SKM-1 (cell line): ENCODE measurements around the gene SELENOT.
"Not testable (repeated sequence)": the region's sequence is repeated elsewhere in the genome, so short reads cannot be mapped to it uniquely, and the experiment has no call there.

Experiments used
- DNase-seq: peaks from one replicate; lab custom pipeline; 2025; ENCODE audit not compliant: unreplicated experiment; lab: John Stamatoyannopoulos, UW

Gene SELENOT

DNA sequence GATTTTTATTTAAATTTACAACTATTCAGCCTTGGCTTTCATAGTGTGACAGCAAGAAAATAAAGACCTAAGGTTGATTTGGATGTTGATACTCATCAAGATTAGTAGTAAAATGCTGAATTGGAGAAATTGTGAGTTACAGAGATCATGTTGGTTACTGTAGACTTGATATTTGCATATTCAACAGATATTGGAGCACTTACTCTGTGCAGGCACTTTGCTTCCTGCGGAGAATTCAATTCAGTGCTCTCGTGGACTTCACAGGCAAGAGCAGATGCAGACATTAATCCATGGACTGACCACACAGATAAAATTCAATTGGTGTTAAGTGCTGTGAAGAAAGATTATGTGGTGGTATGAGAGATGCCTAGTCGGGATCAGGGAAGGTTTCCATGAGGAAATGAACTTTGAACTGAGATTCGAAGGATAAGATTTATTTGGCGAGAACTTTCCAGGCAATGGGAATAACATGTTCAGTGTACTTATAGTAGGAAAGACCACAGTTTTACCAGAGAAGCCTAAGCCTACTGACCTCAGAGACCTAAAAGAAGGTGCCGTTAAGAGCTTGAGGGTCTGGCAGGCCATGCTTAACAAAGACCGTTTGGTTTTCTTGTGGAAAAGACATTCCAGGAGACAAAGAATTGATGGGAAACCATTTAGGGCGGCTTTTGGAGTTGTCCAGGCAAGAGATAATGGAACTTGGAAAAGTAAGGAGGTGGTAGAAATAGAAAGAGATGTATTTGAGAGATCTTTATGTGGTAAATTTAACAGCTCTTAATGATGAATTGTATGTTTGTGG is 4.3 kb downstream of the SELENOT start:
- no peak for DNase-seq

DNA sequence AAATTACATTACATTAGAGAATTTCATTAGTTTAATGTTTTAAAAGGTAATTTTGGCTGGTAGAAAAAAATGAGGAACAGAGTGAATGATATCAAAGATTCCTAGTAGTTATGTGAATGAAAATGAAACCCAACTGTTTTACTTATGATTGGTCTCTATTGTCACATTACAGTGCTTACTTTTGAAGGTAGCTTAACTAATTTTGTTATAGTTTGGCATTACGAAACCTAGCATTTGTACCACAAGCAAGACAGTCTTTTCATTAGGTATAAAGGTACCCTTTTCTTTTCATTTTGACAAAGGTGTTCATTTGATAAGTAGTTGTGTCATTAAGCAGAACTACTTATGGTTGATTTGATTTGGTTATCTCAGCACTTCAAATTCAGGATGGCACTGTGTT is 6.9 kb downstream of the SELENOT start:
- no peak for DNase-seq

DNA sequence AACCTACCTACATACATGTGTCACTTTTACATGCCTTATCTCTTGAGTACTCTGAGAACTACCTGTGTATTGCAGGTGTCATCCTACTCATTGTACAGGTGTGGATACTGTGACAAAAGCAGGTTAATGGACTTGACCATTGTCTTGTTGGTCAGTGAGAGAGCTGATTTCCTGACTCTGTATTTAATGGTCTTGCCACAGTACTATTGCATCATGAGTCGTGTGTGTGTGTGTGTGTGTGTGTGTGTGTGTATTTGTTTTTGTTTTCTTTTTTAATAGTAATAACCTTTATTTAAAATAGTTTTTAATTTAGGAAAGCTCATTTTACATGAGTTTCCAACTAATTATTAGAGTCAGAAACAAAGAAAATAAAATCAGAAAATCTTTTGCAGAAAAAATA is 7.7 kb downstream of the SELENOT start:
- DNase-seq: no peak

DNA sequence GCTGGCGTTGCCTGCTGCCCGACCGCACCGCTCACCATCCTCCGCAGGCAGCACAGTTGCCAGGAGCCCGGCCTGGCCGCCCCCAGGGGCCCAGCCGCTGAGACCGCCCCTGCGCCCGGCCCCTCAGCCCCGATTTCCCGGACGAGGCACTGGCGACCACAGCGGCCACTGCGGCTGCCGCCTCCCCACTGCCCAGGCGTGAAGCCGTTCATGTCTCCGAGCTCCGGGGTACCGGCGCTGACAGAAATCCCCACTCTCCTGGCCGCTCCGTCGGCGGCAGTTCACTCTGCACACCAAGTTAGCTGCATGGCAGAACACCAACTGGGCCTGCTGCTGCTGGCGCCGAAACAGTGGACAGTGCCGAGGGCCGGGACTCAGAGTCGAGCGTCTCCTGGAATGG is 8.5 kb downstream of the SELENOT start:
- DNase-seq: no peak

DNA sequence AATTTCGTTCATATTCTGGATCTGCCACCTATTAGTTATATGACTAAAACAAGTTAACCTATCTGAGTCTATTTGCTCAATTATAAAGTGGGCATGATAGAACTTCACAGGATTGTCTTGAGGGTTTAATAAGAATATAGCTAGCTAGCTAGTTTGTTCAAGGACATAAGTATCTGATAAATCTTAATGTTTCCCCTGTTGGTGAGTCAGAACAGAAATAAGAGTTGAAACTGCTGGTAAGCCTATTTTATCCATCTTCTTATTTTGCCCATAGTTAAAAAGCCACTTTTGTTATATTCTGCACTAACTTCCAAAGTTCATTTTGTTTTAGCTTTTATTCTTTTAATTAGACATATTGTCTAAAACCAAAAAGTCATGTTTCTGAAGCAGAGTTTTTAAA is 9.4 kb downstream of the SELENOT start:
- no peak for DNase-seq

DNA sequence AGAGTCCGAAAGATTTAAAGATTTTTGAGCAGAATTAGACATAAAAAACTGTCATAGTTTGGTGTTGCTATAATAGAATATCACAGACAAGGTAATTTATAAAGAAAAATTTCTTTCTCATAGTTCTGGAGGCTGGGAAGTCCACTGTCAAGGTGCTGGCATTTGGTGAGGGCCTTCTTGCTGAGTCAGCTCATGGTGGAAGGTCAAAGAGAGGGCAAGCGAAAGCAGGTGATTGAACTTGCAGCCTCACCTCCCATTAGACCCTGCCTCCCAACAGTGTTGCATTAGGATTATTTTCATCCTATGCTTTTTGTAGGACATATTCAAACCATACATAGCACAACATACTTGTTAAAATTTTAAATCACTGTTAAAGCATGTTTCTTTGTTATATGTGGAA is 9.9 kb downstream of the SELENOT start:
- DNase-seq: no peak

DNA sequence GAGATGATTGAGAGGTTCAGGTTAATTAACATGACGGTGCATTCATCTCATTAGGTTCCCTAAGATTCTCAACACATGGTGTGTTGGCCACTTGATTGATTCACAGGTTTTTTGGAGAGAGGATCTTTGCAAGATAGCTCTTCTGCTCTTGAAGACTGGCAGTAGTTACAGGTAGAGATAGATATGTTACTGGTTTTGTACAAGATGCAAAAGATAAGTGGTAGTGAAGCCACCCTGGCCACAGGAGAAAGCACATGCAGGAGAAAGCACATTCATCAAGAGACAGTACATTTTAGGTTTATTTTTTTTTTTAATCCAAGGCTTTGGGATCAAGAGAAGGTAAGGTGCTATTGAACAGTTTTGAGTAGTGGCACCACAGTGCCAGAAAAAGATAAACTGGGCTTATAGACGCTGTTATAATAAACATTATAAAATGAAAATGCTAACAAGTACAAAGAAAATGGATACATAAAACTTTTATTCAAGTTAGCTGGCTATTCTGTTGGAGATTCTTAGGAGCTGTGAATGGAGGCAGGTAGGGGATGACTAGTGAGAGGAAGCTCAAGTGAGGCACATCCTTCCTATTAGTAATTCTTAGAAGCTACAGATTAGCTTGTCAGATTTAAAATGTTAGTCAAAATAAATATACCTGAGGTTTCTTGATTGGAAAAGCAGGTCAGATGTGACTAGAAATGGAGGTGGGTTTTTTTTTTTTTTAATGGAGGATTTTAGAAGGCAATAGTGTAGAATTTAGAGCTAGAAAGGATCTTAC is 10.8 kb downstream of the SELENOT start:
- DNase-seq: no peak

DNA sequence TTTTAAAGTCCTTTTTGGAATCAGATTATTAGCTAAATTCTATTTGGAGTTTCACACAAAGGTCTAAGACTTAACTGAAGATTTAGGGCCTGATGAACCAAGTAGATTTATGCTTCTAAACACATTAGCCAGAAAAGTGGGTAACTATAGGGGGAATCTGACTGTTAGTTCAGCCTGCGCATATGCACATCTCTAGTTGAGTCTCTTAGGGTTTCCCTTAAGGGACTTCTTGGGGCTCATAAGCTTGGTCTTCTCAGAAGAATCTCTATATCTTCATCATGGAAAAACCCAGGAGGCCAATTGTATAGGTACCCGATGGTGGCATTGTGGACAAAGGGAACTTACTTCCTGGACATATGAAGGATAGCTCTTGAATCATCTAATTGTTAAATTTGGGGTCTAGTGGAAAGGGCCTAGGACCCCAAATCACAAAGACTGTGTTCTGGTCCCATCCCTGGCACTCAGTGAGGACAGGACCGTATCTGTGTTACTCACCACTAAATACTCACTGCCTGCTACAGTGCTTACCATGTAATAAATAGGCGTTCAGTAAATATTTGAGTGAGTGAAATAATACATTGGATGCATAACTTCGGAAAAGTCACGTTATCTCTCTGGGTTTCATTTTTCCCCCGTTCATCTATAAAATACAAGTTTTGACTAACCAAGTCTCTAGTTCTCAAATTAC is 17.0 kb downstream of the SELENOT start:
- DNase-seq: no peak

DNA sequence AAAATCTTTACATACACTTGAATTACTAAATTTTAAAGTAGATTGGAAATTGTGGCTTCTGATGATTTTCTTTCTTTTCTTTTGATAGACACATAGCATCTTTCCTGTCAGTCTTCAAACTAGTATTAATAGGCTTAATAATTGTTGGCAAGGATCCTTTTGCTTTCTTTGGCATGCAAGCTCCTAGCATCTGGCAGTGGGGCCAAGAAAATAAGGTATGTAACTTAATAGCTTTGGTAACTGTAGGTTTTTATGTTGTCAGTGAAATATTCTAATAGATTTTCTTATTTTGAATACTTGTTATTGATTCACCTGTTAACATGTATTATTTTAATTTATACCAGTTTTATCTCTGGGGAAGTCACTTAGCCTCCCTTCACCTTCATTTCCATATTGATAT is 19.8 kb downstream of the SELENOT start:
- not testable (repeated sequence) for DNase-seq

DNA sequence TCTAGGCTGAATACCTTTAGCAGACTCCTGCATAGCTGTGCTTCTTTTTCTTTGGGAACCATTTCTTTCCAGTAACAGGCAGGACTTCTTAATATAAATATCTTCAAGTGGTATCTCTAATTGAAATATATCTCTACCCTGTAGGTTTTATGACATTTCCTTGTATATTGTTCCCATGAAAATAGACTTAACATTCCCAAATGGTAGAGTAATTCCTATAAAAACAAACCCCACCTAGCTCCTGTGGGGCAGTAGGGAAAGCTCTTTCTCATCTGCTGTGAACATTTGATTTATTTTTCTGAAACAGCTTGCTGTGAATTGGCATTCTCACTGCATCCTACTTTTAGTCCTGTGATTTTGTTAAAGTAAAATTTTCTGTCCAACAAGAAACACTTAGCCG is 20.8 kb downstream of the SELENOT start:
- no peak for DNase-seq

DNA sequence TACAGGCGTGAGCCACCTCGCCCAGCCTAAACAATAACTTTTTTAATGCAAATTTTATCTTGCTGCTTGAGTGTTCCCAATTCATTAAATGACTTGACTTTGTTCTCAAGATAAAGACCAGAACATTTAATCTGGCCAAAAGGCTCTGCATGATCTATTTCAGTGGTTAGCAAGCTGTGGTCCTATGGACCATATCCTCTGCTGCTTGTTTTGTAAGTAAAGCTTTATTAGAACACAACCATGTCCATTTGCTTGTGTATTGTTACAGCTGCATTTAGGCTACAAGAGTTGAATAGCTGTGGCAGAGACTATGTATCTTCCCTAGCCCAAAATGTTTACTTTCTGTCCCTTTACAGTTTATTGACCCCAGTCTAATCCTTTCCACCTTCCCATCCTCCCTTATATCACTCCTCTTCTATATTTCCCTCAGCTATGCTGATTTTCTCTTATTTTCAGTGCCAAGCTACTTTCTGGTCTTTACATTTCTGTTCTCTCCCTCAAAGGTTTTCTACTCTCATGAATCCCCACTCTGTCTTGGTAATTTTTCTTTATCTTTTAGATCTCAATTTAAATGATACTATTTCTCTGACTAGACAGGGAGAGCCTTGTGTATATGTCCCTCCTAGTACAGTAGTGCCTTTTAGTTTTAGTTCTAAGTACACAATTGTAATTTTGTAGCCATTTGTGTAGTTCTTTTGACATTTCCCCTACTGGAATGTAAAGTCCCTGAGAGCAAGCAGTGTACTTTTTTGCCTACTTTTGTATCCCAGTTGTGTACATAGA is 23.2 kb downstream of the SELENOT start:
- no peak for DNase-seq

DNA sequence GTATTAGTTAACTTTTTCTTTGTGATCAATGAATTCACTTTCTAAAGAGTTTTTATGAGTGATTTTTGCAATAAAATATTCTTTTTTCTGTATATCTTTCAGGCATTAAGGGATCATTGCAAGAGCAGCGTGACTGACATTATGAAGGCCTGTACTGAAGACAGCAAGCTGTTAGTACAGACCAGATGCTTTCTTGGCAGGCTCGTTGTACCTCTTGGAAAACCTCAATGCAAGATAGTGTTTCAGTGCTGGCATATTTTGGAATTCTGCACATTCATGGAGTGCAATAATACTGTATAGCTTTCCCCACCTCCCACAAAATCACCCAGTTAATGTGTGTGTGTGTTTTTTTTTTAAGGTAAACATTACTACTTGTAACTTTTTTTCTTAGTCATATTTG is 24.4 kb downstream of the SELENOT start:
- no peak for DNase-seq

DNA sequence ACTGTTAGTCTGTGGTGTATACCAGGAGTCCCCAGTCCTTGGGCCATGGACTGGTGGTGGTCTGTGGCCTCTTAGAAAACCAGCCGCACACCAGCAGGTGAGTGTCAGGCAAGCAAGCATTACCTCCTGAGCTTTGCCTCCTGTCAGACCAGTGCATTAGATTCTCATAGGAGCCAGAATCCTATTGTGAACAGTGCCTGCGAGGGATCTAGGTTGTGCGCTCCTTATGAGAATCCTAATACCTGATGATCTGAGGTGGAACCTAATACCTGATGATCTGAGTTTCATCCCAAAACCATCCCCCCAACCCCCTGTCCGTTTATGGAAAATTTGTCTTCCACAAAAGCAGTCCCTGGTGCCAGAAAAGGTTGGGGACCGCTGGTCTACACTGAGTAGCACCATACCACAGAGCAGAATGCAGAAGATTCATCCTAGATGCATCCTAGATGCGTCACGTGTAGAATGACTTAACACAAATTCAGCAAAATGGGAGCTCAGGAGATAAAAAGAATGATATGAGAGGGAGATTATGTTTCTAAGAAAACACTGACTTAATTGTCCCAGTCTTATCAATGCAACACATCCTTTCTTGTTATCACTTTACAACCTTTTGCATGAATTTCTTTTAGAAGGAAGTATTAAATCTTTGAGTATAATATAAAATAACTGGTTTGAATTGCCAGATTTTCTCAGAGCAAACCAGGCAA is 28.5 kb downstream of the SELENOT start:
- no peak for DNase-seq

DNA sequence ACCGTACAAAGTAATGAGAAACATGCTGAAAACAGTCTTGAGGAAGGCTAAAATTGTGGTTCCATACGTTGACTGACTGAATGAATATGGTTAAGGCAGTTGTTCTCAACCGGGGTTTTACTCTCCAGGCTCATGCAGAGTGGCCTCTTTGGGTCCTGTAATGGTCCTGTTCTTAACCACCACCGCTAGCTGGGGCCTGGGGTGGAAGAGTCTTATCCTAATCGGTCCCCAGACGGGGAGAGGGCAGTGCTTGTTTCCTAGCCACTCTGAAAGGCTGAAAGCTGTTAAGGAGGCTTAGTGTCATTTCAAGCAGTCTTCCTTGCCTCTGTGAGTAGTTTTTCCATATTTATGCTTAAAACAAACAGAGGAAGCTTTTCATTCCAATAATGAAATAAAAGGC is 32.0 kb downstream of the SELENOT start:
- DNase-seq: no peak

DNA sequence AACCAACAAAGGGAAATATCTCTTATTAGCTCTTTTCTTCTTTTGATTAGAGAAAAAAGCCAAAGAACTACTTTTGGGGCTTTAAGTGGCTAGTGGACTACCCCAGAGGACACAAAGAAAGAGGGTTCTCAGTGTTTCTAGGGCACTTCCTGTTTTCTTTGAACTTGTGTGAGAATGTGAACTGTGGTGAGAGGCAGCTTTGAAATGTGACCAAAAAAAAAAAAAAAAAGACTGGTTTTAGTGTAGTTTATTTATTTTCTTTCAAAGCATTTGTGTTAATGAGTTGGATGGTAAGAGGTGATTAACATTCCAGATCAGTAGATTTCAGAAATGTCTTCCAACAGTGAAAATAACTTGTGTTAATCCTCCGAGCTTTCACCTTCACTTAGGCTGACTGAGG is 32.4 kb downstream of the SELENOT start:
- peak; percentile 21 for DNase-seq

DNA sequence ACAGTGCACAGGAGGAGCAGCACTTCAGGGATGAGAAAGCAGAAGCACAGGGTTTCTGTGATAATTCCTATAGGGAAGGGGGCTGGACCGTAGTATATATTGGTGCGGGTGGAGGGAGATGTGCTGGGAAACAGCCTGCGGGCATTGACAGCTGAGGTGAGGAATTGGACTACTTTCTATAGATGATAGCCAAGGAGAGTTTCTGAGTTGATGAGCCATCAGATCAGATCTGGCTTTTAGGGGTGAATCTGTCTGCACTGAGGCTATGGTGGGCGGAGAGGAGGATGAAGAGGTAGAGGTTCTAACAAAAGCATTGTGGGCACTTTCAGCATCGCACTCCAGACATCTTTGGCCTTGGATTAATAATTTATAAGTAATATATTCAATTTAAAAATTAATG is 33.1 kb downstream of the SELENOT start:
- no peak for DNase-seq

DNA sequence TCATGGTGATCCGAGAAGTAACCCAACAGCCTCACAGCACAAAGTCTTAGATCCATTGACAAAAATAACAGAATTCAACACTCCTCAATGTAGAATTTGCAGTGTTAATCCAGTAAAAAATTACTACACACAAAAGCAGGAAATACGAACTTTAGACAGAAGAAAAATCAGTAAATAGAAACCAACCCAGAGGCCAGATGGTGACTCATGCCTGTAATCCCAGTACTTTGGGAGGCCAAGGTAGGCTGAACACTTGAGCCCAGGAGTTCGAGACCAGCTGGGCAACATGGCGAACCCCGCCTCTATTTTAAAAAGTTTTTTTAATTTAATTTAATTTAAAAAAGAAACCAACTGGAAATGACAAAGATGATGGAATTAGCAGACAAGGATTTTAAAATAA is 36.1 kb downstream of the SELENOT start:
- no peak for DNase-seq

DNA sequence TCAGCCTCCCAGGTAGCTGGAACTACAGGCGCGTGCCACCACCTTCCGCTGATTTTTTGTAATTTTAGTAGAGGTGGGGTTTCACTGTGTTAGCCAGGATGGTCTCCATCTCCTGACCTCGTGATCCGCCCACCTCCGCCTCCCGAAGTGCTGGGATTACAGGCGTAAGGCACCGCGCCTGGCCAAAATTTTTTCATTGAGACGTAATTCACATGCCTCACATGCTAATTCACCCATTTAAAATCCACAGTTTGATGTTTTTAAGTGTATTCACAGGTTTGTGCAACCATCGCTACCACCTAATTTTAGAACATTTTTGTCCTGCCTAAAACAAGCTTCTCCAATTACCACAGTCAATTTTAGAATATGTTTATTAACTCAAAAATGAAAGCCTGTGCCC is 37.1 kb downstream of the SELENOT start:
- no peak for DNase-seq

DNA sequence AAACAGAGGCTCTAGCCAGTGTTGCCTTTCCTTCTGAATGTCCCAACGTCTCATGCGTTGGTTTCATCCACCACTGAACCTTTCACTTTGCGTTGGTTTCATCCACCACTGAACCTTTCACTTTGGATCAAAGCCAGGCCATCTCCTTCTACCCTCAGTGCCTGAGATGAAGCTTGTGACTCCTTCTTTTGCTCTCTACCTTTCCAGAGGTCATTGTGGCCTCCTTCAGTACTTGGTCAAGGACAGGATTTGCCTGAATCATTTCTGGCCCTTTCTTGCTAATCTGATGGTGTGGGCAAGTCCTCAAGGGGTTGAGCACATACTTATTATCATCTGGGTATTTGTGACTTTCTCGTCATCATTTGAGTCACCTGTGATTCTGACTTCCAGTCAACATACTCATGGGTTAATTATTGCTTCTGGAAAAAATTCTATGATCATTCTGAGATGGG is 50.0 kb downstream of the SELENOT start:
- DNase-seq: no peak

DNA sequence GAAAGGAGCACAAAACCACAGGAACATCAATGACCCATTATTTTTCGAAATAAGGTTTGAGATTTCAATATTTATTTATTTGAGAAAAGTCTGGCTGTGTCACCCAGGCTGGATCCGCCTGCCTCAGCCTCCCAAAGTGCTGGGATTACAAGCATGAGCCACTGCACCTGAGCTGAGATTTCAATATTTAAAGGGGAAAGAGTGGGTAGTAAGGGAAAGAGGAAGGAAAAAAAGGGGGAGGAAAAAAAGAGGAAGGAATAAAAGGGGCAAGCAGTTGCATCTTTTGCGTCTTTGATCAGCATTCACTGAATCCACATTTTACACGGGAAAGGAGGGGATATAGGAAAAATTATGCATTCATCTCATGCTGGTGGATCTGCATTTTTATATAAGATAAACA is 53.2 kb downstream of the SELENOT start:
- DNase-seq: no peak
